ENCODE data around the gene TBC1D1. TPM values are rescaled to one million over a fixed set of nuclear protein-coding genes. Genes with fewer than 3 reads are reported as not detected.

TBC1D1 gene
- total RNA-seq, 3 donors from 2014 or later (not counting 1 experiment from before 2014, with no cell fraction given), result 59.2 to 78.6 (median 68.5) TPM

GRCh38 chr4:37935026-37935425 is 44.1 kb downstream of the TBC1D1 start:
- no peak overlapping the region for H3K4me3 Mint-ChIP-seq
- H3K27ac Mint-ChIP-seq, result no peak overlapping the region
- intact Hi-C loops (cut with micrococcal nuclease), result no loop called here
- Histone ChIP-seq H3K4me3 (ENCODE audit: low read length) (no peak overlapping the region), H3K4me1 (ENCODE audit: control insufficient read depth, insufficient read depth, low read length) (no peaks in the 10 kb centered on the region), H3K27me3 (ENCODE audit: control insufficient read depth, insufficient read depth, low read length) (no peaks in the 10 kb centered on the region), H3K9me3 (ENCODE audit: control insufficient read depth, insufficient read depth, low read length) (no peaks in the 10 kb centered on the region), H3K27ac (ENCODE audit: low read length) (no peak overlapping the region), H3K36me3 (ENCODE audit: control insufficient read depth, insufficient read depth, low read length) (no peaks in the 10 kb centered on the region)
- peaks cover 21 to 26% of the 10 kb centered on the region in 2 donors for H3K4me1 Mint-ChIP-seq
- H3K27me3 Mint-ChIP-seq (ENCODE audit: low read depth in 2 of 2), result no peaks in the 10 kb centered on the region
- H3K9me3 Mint-ChIP-seq, result no peaks in the 10 kb centered on the region
- ATAC-seq, result no peak
- TF ChIP-seq CTCF (IDR thresholded peaks at IDR 0.05), result no peak
- no peaks in the 10 kb centered on the region for H3K36me3 Mint-ChIP-seq
- 65% methylated on average over 4 of the region's 4 CpGs for WGBS (ENCODE audit: insufficient coverage)
- no peak for DNase-seq

- H3K36me3 Mint-ChIP-seq, result no peaks in the 10 kb centered on the region
- H3K4me3 ChIP-seq (ENCODE audit: low read length), result no peak overlapping the region
- H3K4me3 Mint-ChIP-seq, result no peak overlapping the region
- ATAC-seq (no peak), DNase-seq (no peak)
- H3K4me1 ChIP-seq (ENCODE audit: control insufficient read depth, insufficient read depth, low read length), result no peaks in the 10 kb centered on the region
- H3K9me3 ChIP-seq (ENCODE audit: control insufficient read depth, insufficient read depth, low read length), result no peaks in the 10 kb centered on the region
- intact Hi-C loops (cut with micrococcal nuclease), result no loop called here
- no peak overlapping the region for H3K27ac ChIP-seq (ENCODE audit: low read length)
- H3K27ac Mint-ChIP-seq, result no peak overlapping the region
- no peaks in the 10 kb centered on the region for H3K36me3 ChIP-seq (ENCODE audit: control insufficient read depth, insufficient read depth, low read length)
- peaks cover 26 to 43% of the 10 kb centered on the region in 2 donors for H3K4me1 Mint-ChIP-seq
- 87% methylated on average over 7 of the region's 7 CpGs for WGBS (ENCODE audit: insufficient coverage)
- H3K9me3 Mint-ChIP-seq, result no peaks in the 10 kb centered on the region
- TF ChIP-seq CTCF (IDR thresholded peaks at IDR 0.05), result no peak
- H3K27me3 Mint-ChIP-seq (ENCODE audit: low read depth in 2 of 2), result no peaks in the 10 kb centered on the region
- no peaks in the 10 kb centered on the region for H3K27me3 ChIP-seq (ENCODE audit: control insufficient read depth, insufficient read depth, low read length)
Measured at GRCh38 chr4:37936889-37937498, 46.1 kb downstream of the TBC1D1 start.

GRCh38 chr4:37938208-37938607 is 47.3 kb downstream of the TBC1D1 start:
- 100% methylated on average over 2 of the region's 3 CpGs for WGBS (ENCODE audit: insufficient coverage)
- DNase-seq, result no peak
- Histone ChIP-seq H3K27ac (ENCODE audit: low read length) (no peak overlapping the region), H3K9me3 (ENCODE audit: control insufficient read depth, insufficient read depth, low read length) (no peaks in the 10 kb centered on the region), H3K36me3 (ENCODE audit: control insufficient read depth, insufficient read depth, low read length) (no peaks in the 10 kb centered on the region), H3K27me3 (ENCODE audit: control insufficient read depth, insufficient read depth, low read length) (no peaks in the 10 kb centered on the region), H3K4me3 (ENCODE audit: low read length) (no peak overlapping the region), H3K4me1 (ENCODE audit: control insufficient read depth, insufficient read depth, low read length) (no peaks in the 10 kb centered on the region)
- Mint-ChIP-seq H3K9me3 (no peaks in the 10 kb centered on the region), H3K27me3 (ENCODE audit: low read depth in 2 of 2) (no peaks in the 10 kb centered on the region), H3K36me3 (no peaks in the 10 kb centered on the region), H3K4me3 (no peak overlapping the region), H3K27ac (no peak overlapping the region), H3K4me1 (peaks cover 26 to 46% of the 10 kb centered on the region in 2 donors)
- intact Hi-C loops (cut with micrococcal nuclease), result no loop called here
- ATAC-seq, result no peak
- TF ChIP-seq CTCF (IDR thresholded peaks at IDR 0.05), result no peak
